H7 (cell line): Measurements from ENCODE around the gene DNAJC10. TPM values are rescaled to one million over a fixed set of nuclear protein-coding genes. Genes with fewer than 3 reads are reported as not detected.

Experiments
- DNase-seq: peaks from one replicate; pipeline ENCODE4 v3.0.0; 2012
- H3K27me3 ChIP-seq: 2 replicates; pipeline ENCODE4 v1.6.0; 2011; ENCODE audit warnings: mild to moderate bottlenecking, low read length; ENCODE audit not compliant: control insufficient read depth, insufficient read depth
- H3K36me3 ChIP-seq: replicated peaks from 2 replicates; pipeline ENCODE4 v1.5.1; 2011; ENCODE audit warnings: low read length; ENCODE audit not compliant: control insufficient read depth, insufficient read depth
- H3K4me3 ChIP-seq: 2 replicates; pipeline ENCODE4 v1.5.1; 2011; ENCODE audit warnings: low read depth, mild to moderate bottlenecking, control low read depth, low read length, moderate library complexity; ENCODE audit not compliant: insufficient read depth
- total RNA-seq: library from RNA; depleted of rRNA; stranded (reverse); fragments of >200 nt; shearing (Covaris generic); gene quantifications from 2 replicates; pipeline ENCODE4 v1.2.3, GENCODE V29; 2014; rRNA removed

DNAJC10 gene
- total RNA-seq, 1 experiment from 2014 or later = 71.4 TPM

GRCh38 chr2:182826064-182826463 lies 110.0 kb downstream of the DNAJC10 start:
- DNase-seq = no peak
- no peaks in the 10 kb centered on the region for H3K27me3 ChIP-seq
- no peak overlapping the region for H3K4me3 ChIP-seq
- H3K36me3 ChIP-seq = no peaks in the 10 kb centered on the region

- no peak for DNase-seq
These were observed 110.4 kb downstream of the DNAJC10 start for GRCh38 chr2:182826496-182826895.

GRCh38 chr2:182827182-182827879 lies 111.3 kb downstream of the DNAJC10 start:
- DNase-seq = no peak
- Histone ChIP-seq H3K4me3 (no peak overlapping the region), H3K36me3 (no peaks in the 10 kb centered on the region), H3K27me3 (no peaks in the 10 kb centered on the region)

More at GRCh38 chr2:182826496-182826895, 110.4 kb downstream of the DNAJC10 start:
- Histone ChIP-seq H3K4me3 (no peak overlapping the region), H3K36me3 (no peaks in the 10 kb centered on the region), H3K27me3 (no peaks in the 10 kb centered on the region)

GRCh38 chr2:182831101-182831500 lies 115.0 kb downstream of the DNAJC10 start:
- H3K36me3 ChIP-seq = no peaks in the 10 kb centered on the region

GRCh38 chr2:182831921-182832320 lies 115.9 kb downstream of the DNAJC10 start:
- H3K27me3 ChIP-seq = no peaks in the 10 kb centered on the region
- DNase-seq = no peak
- no peaks in the 10 kb centered on the region for H3K36me3 ChIP-seq
- H3K4me3 ChIP-seq = no peak overlapping the region

More at GRCh38 chr2:182831101-182831500, 115.0 kb downstream of the DNAJC10 start:
- Histone ChIP-seq H3K4me3 (no peak overlapping the region), H3K27me3 (no peaks in the 10 kb centered on the region)
- DNase-seq = no peak

GRCh38 chr2:182833084-182833854 lies 117.2 kb downstream of the DNAJC10 start:
- no peaks in the 10 kb centered on the region for H3K27me3 ChIP-seq
- H3K36me3 ChIP-seq = no peaks in the 10 kb centered on the region
- no peak overlapping the region for H3K4me3 ChIP-seq
- no peak for DNase-seq

GRCh38 chr2:182834293-182834692 lies 118.2 kb downstream of the DNAJC10 start:
- no peaks in the 10 kb centered on the region for H3K27me3 ChIP-seq
- no peaks in the 10 kb centered on the region for H3K36me3 ChIP-seq
- no peak overlapping the region for H3K4me3 ChIP-seq
- DNase-seq = no peak

- no peak for DNase-seq
- Histone ChIP-seq H3K36me3 (no peaks in the 10 kb centered on the region), H3K4me3 (no peak overlapping the region), H3K27me3 (no peaks in the 10 kb centered on the region)
These were observed 120.4 kb downstream of the DNAJC10 start for GRCh38 chr2:182836451-182836850.

Other genes with a start within 250 kb of the DNAJC10 start
- gene FRZB, start 150.4 kb downstream of the DNAJC10 start, total RNA-seq = 0.15 and 1.5 TPM in 2 replicates